Neuronal stem cell (in vitro differentiated cells): ENCODE data around the gene TPD52L1.

Source experiments
- DNase-seq: peaks from one replicate; pipeline ENCODE4 v3.0.0-alpha.2; 2013; ENCODE audit warnings: low spot score
- H2AFZ ChIP-seq: one replicate; pipeline ENCODE4 v1.6.1; 2013; ENCODE audit warnings: mild to moderate bottlenecking, low read length, inconsistent platforms
- H2AK5ac ChIP-seq: 2 replicates; pipeline ENCODE4 v1.6.1; 2013; ENCODE audit warnings: low read depth, mild to moderate bottlenecking, inconsistent platforms, low read length, moderate library complexity, mixed read lengths
- H2BK120ac ChIP-seq: 2 replicates; pipeline ENCODE4 v1.6.1; 2013; ENCODE audit warnings: low read depth, mild to moderate bottlenecking, inconsistent platforms, low read length, moderate library complexity, mixed read lengths
- H2BK12ac ChIP-seq: one replicate; pipeline ENCODE4 v1.6.1; 2013; ENCODE audit warnings: low read length, inconsistent platforms
- H2BK15ac ChIP-seq: 2 replicates; pipeline ENCODE4 v1.6.1; 2013; ENCODE audit warnings: mild to moderate bottlenecking, low read length, inconsistent platforms, mixed read lengths
- H2BK5ac ChIP-seq: one replicate; pipeline ENCODE4 v1.6.1; 2013; ENCODE audit warnings: inconsistent platforms, mild to moderate bottlenecking, low read length, moderate library complexity
- H3K14ac ChIP-seq: one replicate; pipeline ENCODE4 v1.6.1; 2013; ENCODE audit warnings: low read length, inconsistent platforms
- H3K18ac ChIP-seq: 2 replicates; pipeline ENCODE4 v1.6.1; 2013; ENCODE audit warnings: low read length, inconsistent platforms
- H3K23ac ChIP-seq: 2 replicates; pipeline ENCODE4 v1.6.1; 2013; ENCODE audit warnings: low read depth, mild to moderate bottlenecking, mixed read lengths, low read length, inconsistent platforms; ENCODE audit not compliant: poor library complexity
- H3K27ac ChIP-seq: replicated peaks from 3 replicates; pipeline ENCODE4 v1.5.1; 2013; ENCODE audit warnings: low read length, inconsistent platforms
- H3K27me3 ChIP-seq, 3 experiments: 2 replicates each; pipeline ENCODE4 v1.6.1; 2013; ENCODE audit warnings: low read length in 3 of 3, mild to moderate bottlenecking in 2 of 3, inconsistent platforms in 1 of 3, low read depth in 1 of 3, mixed read lengths in 1 of 3, moderate library complexity in 1 of 3; ENCODE audit not compliant: control insufficient read depth in 3 of 3, insufficient read depth in 3 of 3
- H3K36me3 ChIP-seq, 2 donors: replicated peaks in 1 of 2; 2 replicates each; pipeline ENCODE4 v1.6.1; 2013; ENCODE audit warnings: low read length in 2 of 2; ENCODE audit not compliant: control insufficient read depth in 2 of 2, insufficient read depth in 2 of 2
- H3K4ac ChIP-seq: 2 replicates; pipeline ENCODE4 v1.6.1; 2013; ENCODE audit warnings: inconsistent platforms, mild to moderate bottlenecking, low read length, moderate library complexity
- H3K4me1 ChIP-seq, 2 donors: 1 replicate in 1 of 2; 2 replicates in 1 of 2; pipeline ENCODE4 v1.6.1; 2013; ENCODE audit warnings: low read length in 2 of 2, low read depth in 1 of 2; ENCODE audit not compliant: control insufficient read depth in 2 of 2, insufficient read depth in 1 of 2
- H3K4me2 ChIP-seq: one replicate; pipeline ENCODE4 v1.6.1; 2013; ENCODE audit warnings: mild to moderate bottlenecking, low read length, inconsistent platforms; ENCODE audit not compliant: insufficient read depth, poor library complexity, severe bottlenecking
- H3K4me3 ChIP-seq, 2 donors: 2 replicates each; pipeline ENCODE4 v1.5.1; 2013; ENCODE audit warnings: low read length in 2 of 2, mild to moderate bottlenecking in 2 of 2, inconsistent platforms in 1 of 2, moderate library complexity in 1 of 2
- H3K79me1 ChIP-seq: one replicate; pipeline ENCODE4 v1.6.1; 2013; ENCODE audit warnings: low read depth, mild to moderate bottlenecking, inconsistent platforms, low read length, moderate library complexity
- H3K9ac ChIP-seq: one replicate; pipeline ENCODE4 v1.6.1; 2013; ENCODE audit warnings: mild to moderate bottlenecking, low read depth, low read length, inconsistent platforms; ENCODE audit not compliant: poor library complexity
- H3K9me3 ChIP-seq, 2 donors: replicated peaks in 1 of 2; 2 replicates each; pipeline versions ENCODE3 to v1.6.1; 2013; ENCODE audit warnings: low read length in 2 of 2, mild to moderate bottlenecking in 2 of 2, inconsistent platforms in 1 of 2, low read depth in 1 of 2, mixed read lengths in 1 of 2, moderate library complexity in 1 of 2; ENCODE audit not compliant: control insufficient read depth in 2 of 2, insufficient read depth in 1 of 2
- H4K8ac ChIP-seq: one replicate; pipeline ENCODE4 v1.6.1; 2013; ENCODE audit warnings: low read depth, mild to moderate bottlenecking, inconsistent platforms, low read length, moderate library complexity
- H4K91ac ChIP-seq: one replicate; pipeline ENCODE4 v1.6.1; 2013; ENCODE audit warnings: low read length, low read depth, mild to moderate bottlenecking, inconsistent platforms; ENCODE audit not compliant: poor library complexity
- WGBS, 2 donors: extraction: QIAGEN DNeasy Blood & Tissue Kit; methylation state at CpG; one replicate each; pipeline ENCODE4 v1.1.7; 2013; ENCODE audit warnings: missing lambda C conversion rate in 2 of 2, mixed read lengths in 1 of 2; ENCODE audit not compliant: insufficient read length in 2 of 2, insufficient replicate concordance in 1 of 2; ENCODE audit errors: extremely low coverage in 2 of 2; 5-methylcytosine and 5-hydroxymethylcytosine counted together

TPD52L1 gene

GRCh38 chr6:125155344-125155743, 1.8 kb downstream of the TPD52L1 start:
- Histone ChIP-seq H3K27ac (no peak overlapping the region), H2BK12ac (no peak overlapping the region), H3K27me3 (peaks cover 0 to 57% (median 14%) of the 10 kb centered on the region in 3 experiments), H3K4me3 (no peak overlapping the region), H3K18ac (no peak overlapping the region), H3K9ac (no peak overlapping the region), H2BK15ac (no peak overlapping the region), H3K4me1 (peaks cover 4 to 5% of the 10 kb centered on the region in 2 donors), H3K4me2 (no peak overlapping the region), H3K4ac (no peak overlapping the region), H3K79me1 (no peaks in the 10 kb centered on the region), H3K9me3 (no peaks in the 10 kb centered on the region), H3K36me3 (no peaks in the 10 kb centered on the region), H2BK120ac (no peak overlapping the region), H3K23ac (no peak overlapping the region), H2AFZ (no peak overlapping the region), H4K8ac (no peak overlapping the region), H4K91ac (no peak overlapping the region), H2AK5ac (no peak overlapping the region), H2BK5ac (no peak overlapping the region), H3K14ac (no peak overlapping the region)
- no CpG with 5 or more reads among the region's 2 CpGs for WGBS, 2 donors
- no peak for DNase-seq

- no peak for DNase-seq
- Histone ChIP-seq H3K9ac (no peak overlapping the region), H3K23ac (no peak overlapping the region), H2AFZ (no peak overlapping the region), H3K4me3 (no peak overlapping the region), H3K9me3 (no peaks in the 10 kb centered on the region), H3K79me1 (no peaks in the 10 kb centered on the region), H4K8ac (no peak overlapping the region), H3K27ac (no peak overlapping the region), H3K27me3 (peaks cover 0 to 56% (median 14%) of the 10 kb centered on the region in 3 experiments), H4K91ac (no peak overlapping the region), H2BK15ac (no peak overlapping the region), H3K4me2 (no peak overlapping the region), H3K4me1 (peaks cover 4 to 5% of the 10 kb centered on the region in 2 donors), H2BK12ac (no peak overlapping the region), H3K36me3 (no peaks in the 10 kb centered on the region), H2BK120ac (no peak overlapping the region), H3K14ac (no peak overlapping the region), H2AK5ac (no peak overlapping the region), H3K18ac (no peak overlapping the region), H2BK5ac (no peak overlapping the region), H3K4ac (no peak overlapping the region)
- no CpG with 5 or more reads among the region's 4 CpGs for WGBS, 2 donors
These were observed 2.9 kb downstream of the TPD52L1 start for GRCh38 chr6:125156496-125156895.

- no peak overlapping the region for H3K23ac ChIP-seq
- no peaks in the 10 kb centered on the region for H3K9me3 ChIP-seq
- DNase-seq: no peak
- H2BK15ac ChIP-seq: no peak overlapping the region
- H3K14ac ChIP-seq: no peak overlapping the region
- no peak overlapping the region for H2AK5ac ChIP-seq
- no peak overlapping the region for H3K4ac ChIP-seq
- no peak overlapping the region for H2BK5ac ChIP-seq
- no peak overlapping the region for H3K27ac ChIP-seq
- H4K8ac ChIP-seq: no peak overlapping the region
- peaks cover 4 to 5% of the 10 kb centered on the region in 2 donors for H3K4me1 ChIP-seq
- H2AFZ ChIP-seq: no peak overlapping the region
- H4K91ac ChIP-seq: no peak overlapping the region
- no peaks in the 10 kb centered on the region for H3K36me3 ChIP-seq
- no peaks in the 10 kb centered on the region for H3K79me1 ChIP-seq
- H3K4me3 ChIP-seq: no peak overlapping the region
- WGBS, 2 donors: no CpG with 5 or more reads among the region's 3 CpGs
- no peak overlapping the region for H3K4me2 ChIP-seq
- H3K9ac ChIP-seq: no peak overlapping the region
- H2BK12ac ChIP-seq: no peak overlapping the region
- H3K18ac ChIP-seq: no peak overlapping the region
- H2BK120ac ChIP-seq: no peak overlapping the region
- H3K27me3 ChIP-seq: peaks cover 0 to 49% (median 14%) of the 10 kb centered on the region in 3 experiments
These were observed 3.7 kb downstream of the TPD52L1 start for GRCh38 chr6:125157280-125157679.

- Histone ChIP-seq H3K14ac (no peak overlapping the region), H3K23ac (no peak overlapping the region), H2AK5ac (no peak overlapping the region), H3K79me1 (no peaks in the 10 kb centered on the region), H3K18ac (no peak overlapping the region), H3K27ac (no peak overlapping the region), H3K9ac (no peak overlapping the region), H4K91ac (no peak overlapping the region), H3K9me3 (no peaks in the 10 kb centered on the region), H2BK5ac (no peak overlapping the region), H3K4ac (no peak overlapping the region), H4K8ac (no peak overlapping the region), H2BK12ac (no peak overlapping the region), H3K4me2 (no peak overlapping the region), H3K36me3 (no peaks in the 10 kb centered on the region), H3K4me3 (no peak overlapping the region), H3K27me3 (peaks cover 0 to 45% (median 14%) of the 10 kb centered on the region in 3 experiments), H2AFZ (no peak overlapping the region), H2BK120ac (no peak overlapping the region), H2BK15ac (no peak overlapping the region), H3K4me1 (peaks cover 4 to 5% of the 10 kb centered on the region in 2 donors)
- no CpG with 5 or more reads among the region's 9 CpGs for WGBS, 2 donors
- no peak for DNase-seq
These were observed 4.2 kb downstream of the TPD52L1 start for GRCh38 chr6:125157725-125158124.
